SU-DHL-6 (cell line): ENCODE results near the gene ANXA4.
"Not testable (repeated sequence)": the region's sequence is repeated elsewhere in the genome, so short reads cannot be mapped to it uniquely, and the experiment has no call there.

ENCODE experiments used
- H2AFZ ChIP-seq: fragments of 200-600 bp; sonication (generic); 2 replicates; pipeline ENCODE4 v1.6.1; 2014; ENCODE audit warnings: low read depth, mild to moderate bottlenecking, moderate library complexity, mixed read lengths, antibody characterized with exemption, low read length; ENCODE audit not compliant: severe bottlenecking
- H3F3A ChIP-seq: fragments of 200-600 bp; shearing (Covaris generic); 2 replicates; pipeline ENCODE4 v1.6.0; 2016; ENCODE audit warnings: antibody characterized with exemption, mild to moderate bottlenecking; ENCODE audit not compliant: insufficient read depth
- H3K27ac ChIP-seq: fragments of 200-600 bp; sonication (generic); 2 replicates; pipeline ENCODE4 v1.5.1; 2016; ENCODE audit warnings: low read depth, mild to moderate bottlenecking, low read length, moderate library complexity, mixed read lengths
- H3K27me3 ChIP-seq: fragments of 200-600 bp; sonication (generic), shearing (Covaris generic); 2 replicates; pipeline ENCODE4 v1.6.0; 2014; ENCODE audit warnings: mild to moderate bottlenecking, low read length
- H3K36me3 ChIP-seq: fragments of 200-600 bp; sonication (generic); 2 replicates; pipeline ENCODE4 v1.6.1; 2014; ENCODE audit warnings: mild to moderate bottlenecking, low read length, mixed read lengths
- H3K4me2 ChIP-seq: fragments of 300-600, 200-600 bp; shearing (Covaris generic), sonication (generic); 2 replicates; pipeline ENCODE4 v1.6.0; 2014; ENCODE audit warnings: low read length, low read depth, mild to moderate bottlenecking; ENCODE audit not compliant: poor library complexity, severe bottlenecking
- H3K4me3 ChIP-seq: fragments of 200-600 bp; sonication (generic); 2 replicates; pipeline ENCODE4 v1.5.1; 2014; ENCODE audit warnings: antibody characterized with exemption, low read length, mild to moderate bottlenecking, mixed read lengths; ENCODE audit not compliant: insufficient read depth, poor library complexity, severe bottlenecking
- H3K79me2 ChIP-seq: fragments of 200-600 bp; sonication (generic); 2 replicates; pipeline ENCODE4 v1.6.1; 2014; ENCODE audit warnings: mild to moderate bottlenecking, low read length, moderate library complexity; ENCODE audit not compliant: insufficient read depth
- H3K9ac ChIP-seq: fragments of 200-600 bp; sonication (generic); 2 replicates; pipeline ENCODE4 v1.7.0; 2014; ENCODE audit warnings: mild to moderate bottlenecking, low read length
- H3K9me2 ChIP-seq: fragments of 200-600 bp; sonication (generic); replicated peaks from 2 replicates; pipeline ENCODE4 v1.6.1; 2014; ENCODE audit warnings: low read length; ENCODE audit not compliant: insufficient read depth
- H3K9me3 ChIP-seq: fragments of 200-600 bp; sonication (generic); 2 replicates; pipeline ENCODE4 v1.6.1; 2014; ENCODE audit warnings: low read length, mixed read lengths; ENCODE audit not compliant: insufficient read depth
- H4K20me1 ChIP-seq: fragments of 200-600 bp; sonication (generic); 2 replicates; pipeline ENCODE4 v1.6.1; 2014; ENCODE audit warnings: low read depth, mild to moderate bottlenecking, antibody characterized with exemption, low read length, moderate library complexity, mixed read lengths
- CTCF ChIP-seq: fragments of 200-600 bp; sonication (generic); IDR thresholded peaks from one replicate; pipeline ENCODE4 v1.5.1; 2017; ENCODE audit warnings: antibody characterized with exemption, mild to moderate bottlenecking, low read length, moderate library complexity; ENCODE audit not compliant: insufficient read depth, poor library complexity, severe bottlenecking
- EZH2phosphoT487 ChIP-seq: fragments of 200-600 bp; sonication (generic), shearing (Covaris generic); conservative IDR thresholded peaks from 2 replicates; pipeline ENCODE4 v1.6.1; 2018; ENCODE audit warnings: mild to moderate bottlenecking, antibody characterized with exemption, low read length, moderate library complexity, mixed read lengths

Gene ANXA4

GRCh38 chr2:69770747-69771146, 28.8 kb downstream of the ANXA4 start:
- TF ChIP-seq CTCF: no peak
- no peak for TF ChIP-seq EZH2phosphoT487
- H3K4me3 ChIP-seq: no peak overlapping the region
- H3K36me3 ChIP-seq: no peaks in the 10 kb centered on the region
- no peaks in the 10 kb centered on the region for H4K20me1 ChIP-seq
- no peak overlapping the region for H3K4me2 ChIP-seq
- no peaks in the 10 kb centered on the region for H3F3A ChIP-seq
- no peak overlapping the region for H3K9ac ChIP-seq
- H3K27ac ChIP-seq: no peak overlapping the region
- H3K9me3 ChIP-seq: no peaks in the 10 kb centered on the region
- H3K27me3 ChIP-seq: no peaks in the 10 kb centered on the region
- no peak overlapping the region for H2AFZ ChIP-seq
- H3K9me2 ChIP-seq: no peaks in the 10 kb centered on the region
- no peaks in the 10 kb centered on the region for H3K79me2 ChIP-seq

GRCh38 chr2:69771461-69771860, 29.5 kb downstream of the ANXA4 start:
- Histone ChIP-seq H3K4me3 (no peak overlapping the region), H3K9me3 (no peaks in the 10 kb centered on the region), H3K79me2 (no peaks in the 10 kb centered on the region), H4K20me1 (no peaks in the 10 kb centered on the region), H3K9ac (no peak overlapping the region), H3K27me3 (no peaks in the 10 kb centered on the region), H3K9me2 (no peaks in the 10 kb centered on the region), H3K36me3 (no peaks in the 10 kb centered on the region), H3K4me2 (no peak overlapping the region), H3F3A (no peaks in the 10 kb centered on the region), H3K27ac (no peak overlapping the region), H2AFZ (no peak overlapping the region)
- TF ChIP-seq CTCF (no peak), EZH2phosphoT487 (no peak)

GRCh38 chr2:69773206-69773605, 31.3 kb downstream of the ANXA4 start:
- Histone ChIP-seq H2AFZ (no peak overlapping the region), H3K27me3 (no peaks in the 10 kb centered on the region), H3F3A (no peaks in the 10 kb centered on the region), H3K79me2 (no peaks in the 10 kb centered on the region), H3K27ac (no peak overlapping the region), H3K9me3 (no peaks in the 10 kb centered on the region), H3K4me2 (no peak overlapping the region), H4K20me1 (no peaks in the 10 kb centered on the region), H3K9me2 (no peaks in the 10 kb centered on the region), H3K9ac (no peak overlapping the region), H3K36me3 (no peaks in the 10 kb centered on the region), H3K4me3 (no peak overlapping the region)
- TF ChIP-seq CTCF: no peak
- TF ChIP-seq EZH2phosphoT487: no peak

GRCh38 chr2:69774258-69774983, 32.5 kb downstream of the ANXA4 start:
- not testable (repeated sequence) for H3K27me3 ChIP-seq, H3K4me2 ChIP-seq, H3K9me2 ChIP-seq, H3K36me3 ChIP-seq, H3K9me3 ChIP-seq, H3K9ac ChIP-seq, H3K4me3 ChIP-seq, H4K20me1 ChIP-seq, H3F3A ChIP-seq, H2AFZ ChIP-seq, H3K79me2 ChIP-seq, H3K27ac ChIP-seq
